ENCODE results near the gene LMNTD1.
"Not testable (repeated sequence)": the region's sequence is repeated elsewhere in the genome, so short reads cannot be mapped to it uniquely, and the experiment has no call there.

The LMNTD1 gene

DNA sequence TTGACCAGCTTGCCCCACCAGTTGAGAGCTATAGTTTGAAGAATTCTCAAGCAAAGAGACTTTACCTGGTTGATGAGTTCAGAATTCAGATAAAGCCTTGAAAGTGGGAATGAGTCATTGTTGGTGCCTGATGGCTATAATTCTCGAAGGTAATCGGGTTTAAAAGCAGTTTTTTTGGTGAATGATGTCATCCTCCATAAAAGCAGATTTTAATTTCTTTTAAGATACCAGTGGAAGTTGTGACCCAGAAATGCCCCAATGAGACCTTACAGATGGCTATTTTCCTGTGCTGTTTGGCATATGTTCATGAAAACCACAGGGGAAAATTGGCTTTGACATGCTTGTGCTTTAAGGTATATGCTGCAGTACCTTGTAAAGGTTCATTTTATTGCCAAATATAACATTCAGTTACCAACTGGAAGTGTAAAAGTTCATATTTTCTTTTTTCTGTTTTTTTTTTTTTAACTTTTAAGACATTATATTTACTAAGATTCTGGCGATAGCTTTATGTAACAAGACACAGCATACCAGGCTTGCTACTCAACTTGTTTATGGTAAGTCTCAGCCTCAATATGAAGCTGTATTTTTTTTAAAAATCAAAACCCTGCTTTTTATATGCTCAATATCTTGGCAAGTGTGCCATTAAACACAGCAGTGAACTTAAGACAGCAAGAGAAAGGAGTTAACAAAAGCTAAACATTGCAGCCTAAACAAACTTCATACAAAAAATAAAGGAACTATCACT lies 119.3 kb downstream of the LMNTD1 start:
- H3K4me3 Mint-ChIP-seq: no peak overlapping the region

DNA sequence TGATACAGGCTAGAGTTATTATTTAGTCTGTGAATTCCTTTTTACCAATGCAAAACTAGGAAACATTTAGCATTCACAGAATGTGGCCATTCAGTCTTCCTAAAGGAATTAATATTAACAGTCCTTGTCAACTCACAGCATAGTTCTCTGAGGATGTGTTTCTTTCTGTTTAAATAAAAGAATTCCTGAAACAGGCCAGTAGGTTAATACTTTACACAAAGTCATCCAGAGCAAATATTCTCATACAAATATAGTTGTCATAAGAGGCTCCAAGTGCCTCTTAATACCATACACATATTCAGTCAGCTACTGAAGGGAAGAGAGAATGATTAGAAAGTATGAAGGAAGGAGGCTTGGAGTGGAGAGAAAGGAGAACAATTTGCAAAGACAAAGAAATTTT lies 120.1 kb downstream of the LMNTD1 start:
- Mint-ChIP-seq H3K9me3 (no peaks in the 10 kb centered on the region), H3K36me3 (no peaks in the 10 kb centered on the region), H3K27ac (no peak overlapping the region), H3K4me1 (peaks cover 5% of the 10 kb centered on the region), H3K27me3 (no peaks in the 10 kb centered on the region), H3K4me3 (no peak overlapping the region)

More for the DNA sequence above, 119.3 kb downstream of the LMNTD1 start:
- Mint-ChIP-seq H3K27ac (no peak overlapping the region), H3K9me3 (no peaks in the 10 kb centered on the region), H3K36me3 (no peaks in the 10 kb centered on the region), H3K4me1 (peaks cover 5% of the 10 kb centered on the region), H3K27me3 (no peaks in the 10 kb centered on the region)

DNA sequence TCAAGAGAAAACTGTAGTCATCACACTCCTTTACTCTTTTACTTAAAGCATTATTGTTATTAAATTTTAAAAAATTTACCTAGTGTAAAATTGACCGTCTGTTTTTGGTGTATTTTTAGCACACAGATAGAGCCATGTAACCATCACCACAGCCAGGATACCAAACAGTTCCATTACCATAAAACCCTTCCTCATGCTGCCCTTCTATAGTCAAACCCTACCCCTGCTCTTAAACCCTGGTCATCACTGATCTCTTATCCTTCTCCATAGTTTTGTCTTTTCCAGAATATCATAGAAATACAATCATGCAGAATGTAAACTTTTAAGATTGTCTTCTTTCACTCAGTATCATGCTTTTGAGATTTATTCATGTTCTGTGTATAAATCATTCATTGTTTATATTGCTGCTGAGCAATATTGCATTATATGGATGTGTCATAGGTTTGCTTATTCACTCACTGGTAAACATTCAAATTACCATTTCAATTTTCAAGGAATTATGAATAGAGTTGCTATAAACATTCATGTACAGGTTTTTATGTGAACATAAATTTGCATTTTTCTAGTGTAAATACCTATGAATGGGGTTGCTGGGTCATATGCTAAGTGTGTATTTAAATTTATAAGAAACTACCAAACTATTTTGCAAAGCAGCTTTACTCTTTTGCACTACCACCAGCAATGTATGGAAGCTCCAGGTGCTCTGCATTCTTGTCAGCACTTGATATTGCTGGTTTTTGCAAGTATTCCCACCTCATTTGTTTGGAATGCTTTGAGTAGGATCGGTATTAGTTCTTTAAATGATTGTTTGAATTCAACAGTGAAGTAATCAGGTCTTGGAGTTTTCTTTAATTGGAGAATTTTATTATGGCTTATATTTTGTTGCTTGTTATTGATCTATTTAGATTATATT lies 125.5 kb downstream of the LMNTD1 start:
- Mint-ChIP-seq H3K36me3 (no peaks in the 10 kb centered on the region), H3K9me3 (no peaks in the 10 kb centered on the region), H3K27me3 (no peaks in the 10 kb centered on the region), H3K4me1 (no peaks in the 10 kb centered on the region), H3K27ac (peak overlapping the region; percentile 15), H3K4me3 (no peak overlapping the region)

DNA sequence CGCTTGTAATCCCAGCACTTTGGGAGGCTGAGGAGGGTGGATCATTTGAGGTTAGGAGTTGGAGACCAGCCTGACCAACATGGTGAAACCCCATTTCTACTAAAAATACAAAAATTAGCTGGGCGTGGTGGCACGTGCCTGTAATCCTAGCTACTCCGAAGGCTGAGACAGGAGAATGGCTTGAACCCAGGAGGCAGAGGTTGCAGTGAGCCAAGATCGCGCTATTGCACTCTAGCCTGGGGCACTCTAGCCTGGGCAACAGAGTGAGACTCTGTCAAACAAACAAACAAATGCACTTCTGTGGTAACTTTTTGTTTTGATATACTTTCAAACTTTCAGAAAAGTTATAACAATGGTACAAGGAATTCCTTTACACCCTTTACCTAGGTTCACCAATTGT lies 126.3 kb downstream of the LMNTD1 start:
- not testable (repeated sequence) for H3K4me3 Mint-ChIP-seq, H3K4me1 Mint-ChIP-seq, H3K36me3 Mint-ChIP-seq, H3K27me3 Mint-ChIP-seq, H3K27ac Mint-ChIP-seq, H3K9me3 Mint-ChIP-seq

Measured in activated naive CD4-positive, alpha-beta T cell treated with anti-CD3 and anti-CD28 coated beads, Interleukin-2, amount 50 U/mL, for 24 hours (primary cell).